GM04504 (cell line): ENCODE measurements around the gene MAP6D1.
A peak's percentile ranks its signal among the peaks of the same experiment; 100 is the strongest.
"Not testable (repeated sequence)": the region's sequence is repeated elsewhere in the genome, so short reads cannot be mapped to it uniquely, and the experiment has no call there.

Experiments used
- DNase-seq: peaks from one replicate; pipeline ENCODE4 v3.0.0-alpha.2; 2012; ENCODE audit warnings: low read depth

Gene MAP6D1

GRCh38 chr3:183799461-183799860 is 25.9 kb downstream of the MAP6D1 start:
- DNase-seq = no peak

GRCh38 chr3:183797996-183798395 is 27.4 kb downstream of the MAP6D1 start:
- no peak for DNase-seq

GRCh38 chr3:183796372-183796771 is 29.0 kb downstream of the MAP6D1 start:
- DNase-seq = no peak

- no peak for DNase-seq
These were observed 30.9 kb downstream of the MAP6D1 start for GRCh38 chr3:183794452-183794851.

GRCh38 chr3:183792976-183793375 is 32.4 kb downstream of the MAP6D1 start:
- DNase-seq = no peak

- no peak for DNase-seq
These were observed 34.7 kb downstream of the MAP6D1 start for GRCh38 chr3:183790700-183791099.

GRCh38 chr3:183789826-183790225 is 35.6 kb downstream of the MAP6D1 start:
- no peak for DNase-seq

GRCh38 chr3:183784503-183784902 is 40.9 kb downstream of the MAP6D1 start:
- not testable (repeated sequence) for DNase-seq

GRCh38 chr3:183782576-183783276 is 42.7 kb downstream of the MAP6D1 start:
- no peak for DNase-seq

- no peak for DNase-seq
These were observed 44.1 kb downstream of the MAP6D1 start for GRCh38 chr3:183781246-183781645.

- no peak for DNase-seq
These were observed 45.4 kb downstream of the MAP6D1 start for GRCh38 chr3:183779896-183780465.

GRCh38 chr3:183777016-183777618 is 48.3 kb downstream of the MAP6D1 start:
- no peak for DNase-seq

- not testable (repeated sequence) for DNase-seq
These were observed 48.9 kb downstream of the MAP6D1 start for GRCh38 chr3:183776451-183776850.

GRCh38 chr3:183775781-183776180 is 49.6 kb downstream of the MAP6D1 start:
- DNase-seq = no peak

GRCh38 chr3:183774631-183775030 is 50.7 kb downstream of the MAP6D1 start:
- DNase-seq = no peak

- no peak for DNase-seq
These were observed 55.9 kb downstream of the MAP6D1 start for GRCh38 chr3:183769453-183769852.

GRCh38 chr3:183768114-183768513 is 57.3 kb downstream of the MAP6D1 start:
- no peak for DNase-seq

GRCh38 chr3:183766745-183767606 is 58.4 kb downstream of the MAP6D1 start:
- peak; percentile 55 for DNase-seq

GRCh38 chr3:183766107-183766506 is 59.3 kb downstream of the MAP6D1 start:
- no peak for DNase-seq
